B cell (primary cell): ENCODE measurements around the gene GRID2. TPM values are rescaled to one million over a fixed set of nuclear protein-coding genes. Genes with fewer than 3 reads are reported as not detected.

Experiments used
- ATAC-seq: fragments of 200-7000 bp; cut with Tn5 transposase; one replicate; pipeline ENCODE4 v1.10.0; 2021; ENCODE audit warnings: low read depth, mild to moderate bottlenecking, moderate number of reproducible peaks, moderate library complexity
- CTCF ChIA-PET: fragments of 350-600 bp; sonication (Branson Sonifier 250); formaldehyde crosslinking; loops from one replicate; lab custom pipeline; 2021; ENCODE audit warnings: antibody characterized with exemption, inconsistent platforms; lab: Charles Lee
- POLR2A ChIA-PET: fragments of 350-600 bp; sonication (Branson Sonifier 250); formaldehyde crosslinking; loops from one replicate; lab custom pipeline; 2021; ENCODE audit warnings: antibody characterized with exemption; lab: Charles Lee
- DNase-seq: peaks from one replicate; pipeline ENCODE4 v3.0.0; 2013
- H2AFZ ChIP-seq: 2 replicates; pipeline ENCODE4 v1.6.1; 2012; ENCODE audit warnings: mild to moderate bottlenecking, low read depth, low read length; ENCODE audit not compliant: insufficient read depth, poor library complexity, severe bottlenecking
- H3K27ac ChIP-seq, 2 donors: 1 replicate in 1 of 2; 2 replicates in 1 of 2; pipeline ENCODE4 v1.5.1; 2012 to 2013; ENCODE audit warnings: low read length in 2 of 2, mild to moderate bottlenecking in 2 of 2, moderate library complexity in 1 of 2
- H3K27me3 ChIP-seq, 4 experiments: fragments of 200-600 bp in 1 of 4; sonication (generic) in 1 of 4; replicated peaks in 1 of 4; 1 replicate in 2 of 4; 2 replicates in 2 of 4; pipeline versions ENCODE4 v1.6.1 to v1.7.0; 2013 to 2016; ENCODE audit warnings: low read length in 3 of 4, mild to moderate bottlenecking in 2 of 4, mixed read lengths in 1 of 4, moderate library complexity in 1 of 4; ENCODE audit not compliant: insufficient read depth in 4 of 4, control insufficient read depth in 3 of 4; ENCODE audit errors: control extremely low read depth in 1 of 4
- H3K36me3 ChIP-seq, 2 experiments: replicated peaks in 1 of 2; 1 replicate in 1 of 2; 2 replicates in 1 of 2; pipeline versions ENCODE4 v1.6.1 to v1.7.1; 2013; ENCODE audit warnings: low read length in 1 of 2; ENCODE audit not compliant: insufficient read depth in 2 of 2, control insufficient read depth in 1 of 2; ENCODE audit errors: control extremely low read depth in 1 of 2, extremely low read depth in 1 of 2
- H3K4me1 ChIP-seq, 2 donors: fragments of 200-600 bp in 1 of 2; sonication (generic) in 1 of 2; 1 replicate in 1 of 2; 2 replicates in 1 of 2; pipeline versions ENCODE4 v1.5.1 to v1.6.1; 2013 to 2017; ENCODE audit warnings: low read length in 2 of 2; ENCODE audit not compliant: control insufficient read depth in 2 of 2, insufficient read depth in 2 of 2
- H3K4me2 ChIP-seq: replicated peaks from 2 replicates; pipeline ENCODE3; 2012; ENCODE audit warnings: mild to moderate bottlenecking, low read depth, low read length; ENCODE audit not compliant: poor library complexity, severe bottlenecking
- H3K4me3 ChIP-seq, 5 experiments: fragments of 200-600 bp in 1 of 5; sonication (generic) in 1 of 5; 1 replicate in 3 of 5; 2 replicates in 2 of 5; pipeline versions ENCODE4 v1.5.1 to v1.7.0; 2011 to 2016; ENCODE audit warnings: low read length in 4 of 5, mild to moderate bottlenecking in 4 of 5, low read depth in 2 of 5, control low read depth in 1 of 5, moderate library complexity in 1 of 5; ENCODE audit not compliant: insufficient read depth in 1 of 5; ENCODE audit errors: control extremely low read depth in 1 of 5, extremely low read depth in 1 of 5
- H3K79me2 ChIP-seq: fragments of 200-600 bp; sonication (generic); one replicate; pipeline ENCODE4 v1.6.0; 2016; ENCODE audit warnings: low read length; ENCODE audit not compliant: control insufficient read depth, insufficient read depth
- H3K9ac ChIP-seq: fragments of 200-600 bp; sonication (generic); 2 replicates; pipeline ENCODE4 v1.6.1; 2017; ENCODE audit warnings: mild to moderate bottlenecking, low read length, moderate library complexity
- H3K9me3 ChIP-seq, 3 donors: one replicate each; pipeline versions ENCODE4 v1.6.1 to v1.7.1; 2013; ENCODE audit warnings: low read length in 2 of 3; ENCODE audit not compliant: control insufficient read depth in 2 of 3, insufficient read depth in 1 of 3; ENCODE audit errors: control extremely low read depth in 1 of 3
- H4K20me1 ChIP-seq: 2 replicates; pipeline ENCODE4 v1.6.0; 2012; ENCODE audit warnings: mild to moderate bottlenecking, low read length; ENCODE audit not compliant: insufficient read depth, control insufficient read depth, poor library complexity, severe bottlenecking
- H3K27ac Mint-ChIP-seq: one replicate; pipeline ENCODE4 v1.8.0; 2021; ENCODE audit warnings: mixed read lengths
- H3K27me3 Mint-ChIP-seq: one replicate; pipeline ENCODE4 v1.8.0; 2021; ENCODE audit warnings: mixed read lengths
- H3K4me1 Mint-ChIP-seq: one replicate; pipeline ENCODE4 v1.8.0; 2021; ENCODE audit warnings: mixed read lengths
- H3K4me3 Mint-ChIP-seq: one replicate; pipeline ENCODE4 v1.8.0; 2021; ENCODE audit warnings: mixed read lengths
- H3K9me3 Mint-ChIP-seq: one replicate; pipeline ENCODE4 v1.8.0; 2022; ENCODE audit warnings: mixed read lengths; ENCODE audit not compliant: insufficient read depth
- CTCF ChIP-seq: fragments of 200-600 bp; IDR thresholded peaks from one replicate; pipeline ENCODE4 v1.8.0; 2022; ENCODE audit warnings: antibody characterized with exemption, mild to moderate bottlenecking
- EZH2 ChIP-seq: IDR thresholded peaks from 2 replicates; pipeline ENCODE4 v1.6.1; 2012; ENCODE audit warnings: borderline replicate concordance, low read depth, mild to moderate bottlenecking, moderate library complexity, low read length; ENCODE audit not compliant: insufficient read depth, poor library complexity, severe bottlenecking
- WGBS: methylation state at CpG from one replicate; pipeline ENCODE4 v1.1.5; 2013; ENCODE audit warnings: missing lambda C conversion rate; ENCODE audit not compliant: insufficient coverage; 5-methylcytosine and 5-hydroxymethylcytosine counted together
- intact Hi-C: fragments of 100-400 bp; cut with micrococcal nuclease; formaldehyde crosslinking; loops from one replicate; pipeline ENCODE4 v1.10.0; 2022
- polyA plus RNA-seq: library from polyadenylated mRNA; depleted of rRNA; stranded (reverse); fragments of >200 nt; gene quantifications from 2 replicates; pipeline ENCODE4 v1.2.3, GENCODE V29; 2012
- total RNA-seq, 2 donors: library from RNA; stranded (reverse); fragments of 120-200 nt in 1 of 2; gene quantifications; 1 replicate in 1 of 2; 2 replicates in 1 of 2; pipeline versions ENCODE4 v1.2.3 to v1.2.4, GENCODE V29; 2013 to 2022

The GRID2 gene
- total and polyA plus RNA-seq, 2 donors (not counting 1 experiment from before 2014, with no cell fraction given) = not detected

- no peaks in the 10 kb centered on the region for H4K20me1 ChIP-seq
- H3K4me1 Mint-ChIP-seq = no peaks in the 10 kb centered on the region
- H3K9me3 ChIP-seq = no peaks in the 10 kb centered on the region
- no peak overlapping the region for H3K4me3 Mint-ChIP-seq
- H3K27me3 ChIP-seq = no peaks in the 10 kb centered on the region
- H3K27me3 Mint-ChIP-seq = no peaks in the 10 kb centered on the region
- H3K9ac ChIP-seq = no peak overlapping the region
- no peaks in the 10 kb centered on the region for H3K4me1 ChIP-seq
- ATAC-seq (no peak), DNase-seq (no peak)
- no peaks in the 10 kb centered on the region for H3K36me3 ChIP-seq
- H3K27ac ChIP-seq = no peak overlapping the region
- H3K9me3 Mint-ChIP-seq = peaks cover 2% of the 10 kb centered on the region
- H3K4me3 ChIP-seq = no peak overlapping the region
- CTCF ChIA-PET = no interaction called here
- POLR2A ChIA-PET = no interaction called here
- no peak overlapping the region for H3K27ac Mint-ChIP-seq
- WGBS = no CpG with 5 or more reads among the region's 1 CpG
- H2AFZ ChIP-seq = no peak overlapping the region
- H3K4me2 ChIP-seq = no peak overlapping the region
- intact Hi-C loops = no loop called here
- H3K79me2 ChIP-seq = no peaks in the 10 kb centered on the region
- TF ChIP-seq EZH2 (no peak), CTCF (no peak)
Measured at GRCh38 chr4:93467484-93468155, 1163.9 kb downstream of the GRID2 start.

DNA sequence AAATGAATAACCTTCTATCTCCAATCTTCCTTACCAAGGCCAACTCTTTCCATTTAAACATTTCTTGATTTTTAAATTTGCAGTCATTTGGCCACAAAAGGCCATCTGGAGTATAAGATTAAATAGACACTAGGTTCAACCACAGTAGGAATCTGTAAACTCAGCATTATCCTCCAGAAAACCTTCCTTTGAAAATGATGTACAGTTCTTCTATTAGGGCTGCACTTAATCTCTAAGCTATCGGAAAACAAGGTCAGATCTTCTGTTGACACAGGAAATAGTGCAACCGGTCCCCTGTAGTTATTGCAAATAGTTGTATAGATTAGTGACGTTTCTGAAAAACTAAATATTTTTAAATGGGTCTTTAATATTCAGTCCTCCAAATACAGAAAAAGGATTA lies 1165.8 kb downstream of the GRID2 start:
- CTCF ChIA-PET = no interaction called here
- POLR2A ChIA-PET = no interaction called here
- no CpG with 5 or more reads among the region's 3 CpGs for WGBS

More for the DNA sequence above, 1165.8 kb downstream of the GRID2 start:
- no peak for TF ChIP-seq EZH2
- H3K79me2 ChIP-seq = no peaks in the 10 kb centered on the region
- Mint-ChIP-seq H3K9me3 (no peaks in the 10 kb centered on the region), H3K27ac (no peak overlapping the region), H3K4me1 (no peaks in the 10 kb centered on the region), H3K27me3 (no peaks in the 10 kb centered on the region), H3K4me3 (no peak overlapping the region)
- no peaks in the 10 kb centered on the region for H3K36me3 ChIP-seq
- H2AFZ ChIP-seq = no peak overlapping the region
- DNase-seq = no peak
- no peak overlapping the region for H3K9ac ChIP-seq
- intact Hi-C loops = no loop called here
- ATAC-seq = no peak
- no peak overlapping the region for H3K27ac ChIP-seq
- no peaks in the 10 kb centered on the region for H3K4me1 ChIP-seq
- H4K20me1 ChIP-seq = no peaks in the 10 kb centered on the region
- H3K4me3 ChIP-seq = no peak overlapping the region
- H3K4me2 ChIP-seq = no peak overlapping the region
- H3K9me3 ChIP-seq = no peaks in the 10 kb centered on the region
- no peaks in the 10 kb centered on the region for H3K27me3 ChIP-seq
